ENCODE measurements around the gene SEMG2. TPM values are rescaled to one million over a fixed set of nuclear protein-coding genes. Genes with fewer than 3 reads are reported as not detected.

SEMG2 gene
- total RNA-seq = not detected

- Mint-ChIP-seq H3K4me3 (no peak within 1 kb of the TSS), H3K27me3 (peaks cover 50% of the 10 kb centered on the region), H3K36me3 (no peaks in the 10 kb centered on the region), H3K9me3 (ENCODE audit: low read depth) (no peaks in the 10 kb centered on the region), H3K27ac (no peak within 1 kb of the TSS), H3K4me1 (no peaks in the 10 kb centered on the region)
- DNase-seq = no peak
- CTCF ChIA-PET = no interaction called here
- ATAC-seq = no peak
These were observed at the start of gene SEMG2 for GRCh38 chr20:45221076-45221475. Gene SEMG2 (plus strand): TSS chr20:45221373. CDS start chr20:45221390, 17 bp downstream.

GRCh38 chr20:45173522-45173921 lies 47.7 kb upstream of the SEMG2 start:
- H3K9me3 Mint-ChIP-seq (ENCODE audit: low read depth) = no peaks in the 10 kb centered on the region
- no peaks in the 10 kb centered on the region for H3K4me1 Mint-ChIP-seq
- H3K27ac Mint-ChIP-seq = no peak overlapping the region
- H3K27me3 Mint-ChIP-seq = peaks cover 51% of the 10 kb centered on the region
- H3K4me3 Mint-ChIP-seq = no peak overlapping the region
- H3K36me3 Mint-ChIP-seq = no peaks in the 10 kb centered on the region
- no peak for ATAC-seq
- CTCF ChIA-PET = no interaction called here
- no peak for DNase-seq

GRCh38 chr20:45174434-45175364 lies 46.5 kb upstream of the SEMG2 start, which contains the start of gene PI3:
Gene PI3 (plus strand): TSS chr20:45174902. CDS start chr20:45174923, 21 bp downstream.
- no peaks in the 10 kb centered on the region for H3K36me3 Mint-ChIP-seq
- ATAC-seq (no peak), DNase-seq (no peak)
- H3K27me3 Mint-ChIP-seq = peaks cover 46% of the 10 kb centered on the region
- CTCF ChIA-PET = interaction anchor here (1.0 kb wide), 1 partner anchor 119 kb away, joined by 3 read pairs; no protein-coding TSS in a partner anchor
- H3K4me1 Mint-ChIP-seq = peaks cover 3% of the 10 kb centered on the region
- H3K27ac Mint-ChIP-seq = no peak within 1 kb of the TSS
- H3K9me3 Mint-ChIP-seq (ENCODE audit: low read depth) = no peaks in the 10 kb centered on the region
- no peak within 1 kb of the TSS for H3K4me3 Mint-ChIP-seq

- H3K4me1 Mint-ChIP-seq = peaks cover 9% of the 10 kb centered on the region
- no peak for ATAC-seq
- CTCF ChIA-PET = no interaction called here
These were observed 44.5 kb upstream of the SEMG2 start for GRCh38 chr20:45176526-45177267.

GRCh38 chr20:45179166-45179565 lies 42.0 kb upstream of the SEMG2 start:
- Mint-ChIP-seq H3K27me3 (peaks cover 17% of the 10 kb centered on the region), H3K36me3 (no peaks in the 10 kb centered on the region), H3K4me1 (peaks cover 9% of the 10 kb centered on the region), H3K4me3 (no peak overlapping the region), H3K9me3 (ENCODE audit: low read depth) (no peaks in the 10 kb centered on the region), H3K27ac (no peak overlapping the region)
- ATAC-seq = no peak
- CTCF ChIA-PET = no interaction called here
- no peak for DNase-seq

More at GRCh38 chr20:45176526-45177267, 44.5 kb upstream of the SEMG2 start:
- no peaks in the 10 kb centered on the region for H3K36me3 Mint-ChIP-seq
- no peak for DNase-seq
- no peak overlapping the region for H3K27ac Mint-ChIP-seq
- no peak overlapping the region for H3K4me3 Mint-ChIP-seq
- H3K9me3 Mint-ChIP-seq (ENCODE audit: low read depth) = no peaks in the 10 kb centered on the region
- H3K27me3 Mint-ChIP-seq = peaks cover 32% of the 10 kb centered on the region

GRCh38 chr20:45181639-45182038 lies 39.5 kb upstream of the SEMG2 start:
- Mint-ChIP-seq H3K4me1 (peaks cover 9% of the 10 kb centered on the region), H3K9me3 (ENCODE audit: low read depth) (no peaks in the 10 kb centered on the region), H3K27me3 (peaks cover 4% of the 10 kb centered on the region), H3K4me3 (no peak overlapping the region), H3K27ac (no peak overlapping the region), H3K36me3 (no peaks in the 10 kb centered on the region)
- CTCF ChIA-PET = interaction anchor here (1.0 kb wide), 1 partner anchor 112 kb away, joined by 3 read pairs; no protein-coding TSS in a partner anchor
- DNase-seq (no peak), ATAC-seq (no peak)

GRCh38 chr20:45183084-45183483 lies 38.1 kb upstream of the SEMG2 start:
- DNase-seq (no peak), ATAC-seq (no peak)
- no peaks in the 10 kb centered on the region for H3K27me3 Mint-ChIP-seq
- no peaks in the 10 kb centered on the region for H3K36me3 Mint-ChIP-seq
- H3K9me3 Mint-ChIP-seq (ENCODE audit: low read depth) = no peaks in the 10 kb centered on the region
- H3K4me1 Mint-ChIP-seq = peaks cover 9% of the 10 kb centered on the region
- H3K27ac Mint-ChIP-seq = no peak overlapping the region
- CTCF ChIA-PET = interaction anchor here (0.7 kb wide), 1 partner anchor 963 kb away, joined by 3 read pairs; no protein-coding TSS in a partner anchor
- H3K4me3 Mint-ChIP-seq = no peak overlapping the region

GRCh38 chr20:45187693-45188092 lies 33.5 kb upstream of the SEMG2 start:
- no peak overlapping the region for H3K4me3 Mint-ChIP-seq
- CTCF ChIA-PET = no interaction called here

GRCh38 chr20:45189067-45189609 lies 32.0 kb upstream of the SEMG2 start:
- ATAC-seq (no peak), DNase-seq (no peak)
- no peak overlapping the region for H3K4me3 Mint-ChIP-seq
- H3K27ac Mint-ChIP-seq = no peak overlapping the region
- peaks cover 22% of the 10 kb centered on the region for H3K27me3 Mint-ChIP-seq
- H3K4me1 Mint-ChIP-seq = no peaks in the 10 kb centered on the region
- no peaks in the 10 kb centered on the region for H3K9me3 Mint-ChIP-seq (ENCODE audit: low read depth)
- no peaks in the 10 kb centered on the region for H3K36me3 Mint-ChIP-seq
- CTCF ChIA-PET = no interaction called here

More at GRCh38 chr20:45187693-45188092, 33.5 kb upstream of the SEMG2 start:
- Mint-ChIP-seq H3K9me3 (ENCODE audit: low read depth) (no peaks in the 10 kb centered on the region), H3K27ac (no peak overlapping the region), H3K27me3 (peaks cover 16% of the 10 kb centered on the region), H3K4me1 (no peaks in the 10 kb centered on the region), H3K36me3 (no peaks in the 10 kb centered on the region)
- ATAC-seq (no peak), DNase-seq (no peak)

GRCh38 chr20:45189861-45190260 lies 31.3 kb upstream of the SEMG2 start:
- DNase-seq (no peak), ATAC-seq (no peak)
- no peaks in the 10 kb centered on the region for H3K4me1 Mint-ChIP-seq
- no peaks in the 10 kb centered on the region for H3K36me3 Mint-ChIP-seq
- H3K27me3 Mint-ChIP-seq = peaks cover 30% of the 10 kb centered on the region
- no peaks in the 10 kb centered on the region for H3K9me3 Mint-ChIP-seq (ENCODE audit: low read depth)
- H3K4me3 Mint-ChIP-seq = no peak overlapping the region
- H3K27ac Mint-ChIP-seq = no peak overlapping the region
- CTCF ChIA-PET = no interaction called here

GRCh38 chr20:45191926-45192325 lies 29.2 kb upstream of the SEMG2 start:
- Mint-ChIP-seq H3K27ac (no peak overlapping the region), H3K27me3 (peaks cover 34% of the 10 kb centered on the region), H3K4me1 (no peaks in the 10 kb centered on the region), H3K36me3 (no peaks in the 10 kb centered on the region), H3K4me3 (no peak overlapping the region), H3K9me3 (ENCODE audit: low read depth) (no peaks in the 10 kb centered on the region)
- DNase-seq (no peak), ATAC-seq (no peak)
- CTCF ChIA-PET = interaction anchor here (0.7 kb wide), 1 partner anchor 34 kb away, joined by 3 read pairs; no protein-coding TSS in a partner anchor

- no peaks in the 10 kb centered on the region for H3K4me1 Mint-ChIP-seq
- peaks cover 38% of the 10 kb centered on the region for H3K27me3 Mint-ChIP-seq
- H3K36me3 Mint-ChIP-seq = no peaks in the 10 kb centered on the region
- H3K9me3 Mint-ChIP-seq (ENCODE audit: low read depth) = no peaks in the 10 kb centered on the region
- no peak overlapping the region for H3K4me3 Mint-ChIP-seq
- no peak overlapping the region for H3K27ac Mint-ChIP-seq
- DNase-seq (no peak), ATAC-seq (no peak)
- CTCF ChIA-PET = no interaction called here
These were observed 27.8 kb upstream of the SEMG2 start for GRCh38 chr20:45193331-45193730.

- H3K9me3 Mint-ChIP-seq (ENCODE audit: low read depth) = no peaks in the 10 kb centered on the region
- H3K4me1 Mint-ChIP-seq = no peaks in the 10 kb centered on the region
- H3K27me3 Mint-ChIP-seq = peaks cover 47% of the 10 kb centered on the region
- no peak within 1 kb of the TSS for H3K4me3 Mint-ChIP-seq
- CTCF ChIA-PET = no interaction called here
- DNase-seq (no peak), ATAC-seq (no peak)
- no peaks in the 10 kb centered on the region for H3K36me3 Mint-ChIP-seq
- no peak within 1 kb of the TSS for H3K27ac Mint-ChIP-seq
These were observed 14.4 kb upstream of the SEMG2 start, which contains the start of gene SEMG1 for GRCh38 chr20:45206725-45207124. Gene SEMG1 (plus strand): TSS chr20:45207033. CDS start chr20:45207054, 21 bp downstream.
